Measurements from ENCODE around the gene CYP2R1.

DNA sequence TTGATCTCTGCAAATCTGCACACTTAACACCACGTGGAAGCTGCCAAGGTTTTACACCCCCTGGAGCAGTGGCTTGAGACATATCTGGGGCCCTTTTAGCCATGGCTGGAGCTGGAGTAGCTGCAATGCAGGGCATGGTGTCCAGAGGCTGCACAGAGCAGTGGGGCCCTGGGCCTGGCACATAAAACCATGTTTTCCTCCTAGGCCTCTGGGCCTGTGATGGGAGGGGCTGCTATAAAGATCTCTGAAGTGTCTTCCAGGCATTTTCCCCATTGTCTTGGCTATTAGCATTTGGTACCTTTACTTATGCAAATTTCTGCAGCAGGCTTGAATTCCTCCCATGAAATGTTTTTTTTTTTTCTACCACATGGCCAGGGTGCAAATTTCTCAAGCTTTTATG lies 46.9 kb upstream of the CYP2R1 start:
- TF ChIP-seq, protein P1, sequence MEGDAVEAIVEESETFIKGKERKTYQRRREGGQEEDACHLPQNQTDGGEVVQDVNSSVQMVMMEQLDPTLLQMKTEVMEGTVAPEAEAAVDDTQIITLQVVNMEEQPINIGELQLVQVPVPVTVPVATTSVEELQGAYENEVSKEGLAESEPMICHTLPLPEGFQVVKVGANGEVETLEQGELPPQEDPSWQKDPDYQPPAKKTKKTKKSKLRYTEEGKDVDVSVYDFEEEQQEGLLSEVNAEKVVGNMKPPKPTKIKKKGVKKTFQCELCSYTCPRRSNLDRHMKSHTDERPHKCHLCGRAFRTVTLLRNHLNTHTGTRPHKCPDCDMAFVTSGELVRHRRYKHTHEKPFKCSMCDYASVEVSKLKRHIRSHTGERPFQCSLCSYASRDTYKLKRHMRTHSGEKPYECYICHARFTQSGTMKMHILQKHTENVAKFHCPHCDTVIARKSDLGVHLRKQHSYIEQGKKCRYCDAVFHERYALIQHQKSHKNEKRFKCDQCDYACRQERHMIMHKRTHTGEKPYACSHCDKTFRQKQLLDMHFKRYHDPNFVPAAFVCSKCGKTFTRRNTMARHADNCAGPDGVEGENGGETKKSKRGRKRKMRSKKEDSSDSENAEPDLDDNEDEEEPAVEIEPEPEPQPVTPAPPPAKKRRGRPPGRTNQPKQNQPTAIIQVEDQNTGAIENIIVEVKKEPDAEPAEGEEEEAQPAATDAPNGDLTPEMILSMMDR (IDR thresholded peaks at IDR 0.05): no peak
- TF ChIP-seq POLR2A (IDR thresholded peaks at IDR 0.05): no peak

Measured in testis (tissue), 2 donors.